HS-5 (cell line): ENCODE results near the gene SLC6A7.

ENCODE experiments used
- DNase-seq: peaks from one replicate; pipeline ENCODE4 v3.0.0-alpha.2; 2012; ENCODE audit warnings: low read depth

Gene SLC6A7

DNA sequence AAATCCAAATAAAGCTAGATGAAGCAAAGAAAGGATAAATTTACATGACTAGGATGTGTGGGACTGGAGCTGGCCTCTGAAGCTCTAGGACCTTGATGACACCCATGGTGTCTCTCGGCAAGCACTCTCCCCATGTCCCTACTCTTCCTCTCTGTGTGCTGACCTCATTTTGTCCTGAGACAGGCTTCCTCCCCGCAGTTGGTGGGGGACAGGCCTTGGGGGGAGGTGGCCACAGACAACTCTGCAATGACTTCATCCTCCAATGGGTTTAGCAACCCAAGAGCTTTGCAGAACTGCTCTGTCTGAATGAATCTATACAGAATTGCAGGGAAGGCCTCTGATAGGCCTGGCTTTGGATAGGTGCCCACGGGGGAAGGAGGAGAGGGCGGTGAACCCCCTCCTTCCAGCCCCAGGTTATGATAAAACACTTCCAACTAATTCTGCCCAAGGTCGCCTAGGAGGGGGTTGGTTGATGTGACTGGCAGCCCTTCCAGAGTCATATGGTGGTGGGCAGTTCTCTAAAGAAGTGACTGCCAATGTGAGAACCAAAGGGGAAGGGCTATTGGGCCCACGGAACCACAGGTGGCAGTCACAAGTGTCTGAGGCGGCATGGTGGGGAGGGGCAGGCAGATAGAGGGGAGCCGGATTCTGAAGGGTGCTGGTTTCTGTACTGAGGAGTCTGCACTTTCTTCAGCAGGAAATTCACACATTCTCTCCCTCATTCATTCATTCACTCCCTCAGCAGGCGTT is 6.0 kb downstream of the SLC6A7 start:
- DNase-seq, result no peak

DNA sequence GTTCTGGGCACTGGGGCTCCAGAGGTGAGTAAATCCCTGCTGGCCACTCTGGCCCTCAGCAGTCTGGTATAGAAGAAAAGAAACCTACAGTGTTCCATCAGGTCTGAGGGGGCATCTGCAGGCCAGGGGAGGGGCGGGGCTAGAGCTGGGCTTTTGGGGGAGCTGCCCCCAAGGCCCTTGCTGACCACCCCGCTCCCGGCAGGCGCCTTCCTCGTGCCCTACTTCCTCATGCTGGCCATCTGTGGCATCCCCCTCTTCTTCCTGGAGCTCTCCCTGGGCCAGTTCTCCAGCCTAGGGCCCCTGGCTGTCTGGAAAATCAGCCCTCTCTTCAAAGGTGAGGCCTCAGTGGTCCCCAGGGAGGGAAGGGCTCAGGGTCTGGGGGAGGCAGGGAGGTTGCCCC is 6.7 kb downstream of the SLC6A7 start:
- DNase-seq, result no peak

DNA sequence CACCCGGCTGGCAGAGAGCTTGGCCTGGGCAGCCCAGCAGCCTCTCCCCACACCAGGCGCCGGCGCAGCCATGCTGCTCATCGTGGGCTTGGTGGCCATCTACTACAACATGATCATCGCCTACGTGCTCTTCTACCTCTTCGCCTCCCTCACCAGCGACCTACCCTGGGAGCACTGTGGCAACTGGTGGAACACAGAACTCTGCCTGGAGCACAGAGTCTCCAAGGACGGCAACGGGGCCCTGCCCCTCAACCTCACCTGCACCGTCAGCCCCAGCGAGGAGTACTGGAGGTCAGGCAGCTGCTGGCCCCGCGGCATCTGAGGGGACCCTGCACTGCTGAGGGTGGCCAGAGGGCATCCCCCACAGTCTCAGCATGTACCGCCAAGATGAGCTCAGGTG is 7.1 kb downstream of the SLC6A7 start:
- no peak for DNase-seq

- no peak for DNase-seq
Observed at GRCh38 chr5:150197476-150197875, 7.6 kb downstream of the SLC6A7 start.

- no peak for DNase-seq
Observed at GRCh38 chr5:150202501-150202900, 12.6 kb downstream of the SLC6A7 start.

DNA sequence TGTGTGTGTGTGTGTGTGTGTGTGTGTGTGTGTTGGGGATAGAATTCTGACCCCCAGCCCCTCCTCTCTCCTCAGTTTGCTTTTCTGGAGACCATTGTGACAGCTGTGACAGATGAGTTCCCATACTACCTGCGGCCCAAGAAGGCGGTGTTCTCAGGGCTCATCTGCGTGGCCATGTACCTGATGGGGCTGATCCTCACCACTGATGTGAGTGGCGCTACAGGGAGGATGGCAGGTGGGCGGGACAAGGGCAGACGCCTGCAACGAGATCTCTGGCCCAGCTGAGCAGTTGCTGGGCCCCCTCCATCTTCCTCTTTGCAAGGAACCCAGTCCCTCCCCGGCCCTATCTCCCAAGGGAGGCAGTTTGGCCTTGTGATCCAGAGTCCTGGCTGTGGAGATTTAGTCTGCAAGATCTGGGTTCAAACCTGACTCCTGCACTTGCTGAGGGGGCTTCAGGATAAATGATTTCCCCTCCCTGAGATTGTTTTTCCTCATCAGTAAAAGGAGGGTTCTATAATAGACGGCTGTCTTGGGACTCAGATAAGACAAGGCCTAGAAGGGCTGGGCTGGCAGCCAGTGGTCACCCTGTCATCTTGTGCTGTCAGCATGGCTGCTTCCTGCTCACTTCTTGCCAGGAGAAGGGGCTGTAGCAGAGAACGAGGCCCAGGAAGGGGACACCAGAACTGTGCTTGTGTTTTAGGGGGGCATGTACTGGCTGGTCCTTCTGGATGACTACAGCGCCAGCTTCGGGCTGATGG is 14.1 kb downstream of the SLC6A7 start:
- DNase-seq, result no peak

DNA sequence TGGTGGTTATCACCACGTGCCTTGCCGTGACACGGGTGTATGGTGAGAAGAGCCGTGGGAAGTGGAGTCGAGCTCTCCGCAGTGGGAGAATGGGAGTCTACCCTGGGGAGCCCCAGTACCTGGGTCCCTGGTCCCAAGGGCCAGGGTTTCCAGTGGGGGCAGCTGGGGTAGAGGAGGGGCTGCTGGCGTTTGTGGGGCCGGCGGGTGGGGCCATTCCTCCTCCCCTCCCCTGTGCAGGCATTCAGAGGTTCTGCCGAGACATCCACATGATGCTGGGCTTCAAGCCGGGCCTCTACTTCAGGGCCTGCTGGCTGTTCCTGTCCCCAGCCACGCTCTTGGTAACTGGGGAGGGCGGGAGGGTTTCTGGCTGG is 14.7 kb downstream of the SLC6A7 start:
- DNase-seq, result no peak

DNA sequence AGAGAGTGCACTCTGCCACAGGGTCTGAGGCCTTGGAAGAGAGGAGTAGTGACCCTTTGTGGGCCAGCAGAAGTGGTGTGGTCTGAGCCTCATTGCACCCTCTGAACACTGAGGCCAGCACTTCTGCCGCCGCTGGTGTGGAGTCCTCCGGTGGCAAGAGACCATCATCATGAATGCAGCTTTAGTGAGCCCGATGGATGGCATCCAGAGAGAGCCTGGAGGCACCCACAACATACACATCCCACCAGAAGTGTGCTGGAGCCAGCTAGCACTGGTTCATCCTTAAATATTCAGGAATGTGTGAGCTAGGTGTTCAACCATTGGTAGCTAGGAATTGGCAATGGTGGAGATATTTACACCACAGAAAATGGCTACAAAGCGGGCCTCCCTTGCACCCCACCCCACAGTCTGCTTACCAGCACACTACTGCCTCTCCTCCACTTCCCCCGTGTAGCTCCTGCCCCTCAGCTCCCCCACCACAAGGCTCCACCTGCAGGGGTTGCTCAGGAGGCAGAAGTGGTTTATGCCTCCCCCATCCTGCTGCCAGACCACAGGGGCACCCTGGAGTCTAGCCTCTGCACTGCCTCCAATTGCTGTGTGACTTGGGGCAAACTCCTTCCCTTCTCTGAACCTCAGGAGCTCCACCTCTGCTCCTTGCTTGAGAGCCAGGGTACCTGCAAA is 16.4 kb downstream of the SLC6A7 start:
- no peak for DNase-seq

DNA sequence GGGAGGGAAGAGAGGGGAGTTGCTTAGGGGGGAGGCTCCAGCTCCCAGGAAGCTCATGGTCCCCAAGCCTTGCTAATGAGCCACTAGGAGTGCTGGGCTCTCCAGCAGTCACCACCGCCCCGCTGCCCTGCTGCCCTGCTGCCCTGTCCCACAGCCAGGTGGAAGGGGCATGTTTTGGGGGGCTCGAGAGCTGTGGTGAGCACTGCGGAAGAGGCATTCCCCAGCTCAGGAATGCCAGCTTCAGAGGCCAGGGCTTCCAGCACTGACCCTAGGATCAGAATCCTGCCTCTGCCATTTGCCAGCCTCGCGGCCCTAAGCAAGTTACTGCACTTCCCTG is 16.9 kb downstream of the SLC6A7 start:
- DNase-seq, result no peak

- peak; percentile 59 for DNase-seq
Observed at GRCh38 chr5:150208187-150209098, 18.6 kb downstream of the SLC6A7 start.

DNA sequence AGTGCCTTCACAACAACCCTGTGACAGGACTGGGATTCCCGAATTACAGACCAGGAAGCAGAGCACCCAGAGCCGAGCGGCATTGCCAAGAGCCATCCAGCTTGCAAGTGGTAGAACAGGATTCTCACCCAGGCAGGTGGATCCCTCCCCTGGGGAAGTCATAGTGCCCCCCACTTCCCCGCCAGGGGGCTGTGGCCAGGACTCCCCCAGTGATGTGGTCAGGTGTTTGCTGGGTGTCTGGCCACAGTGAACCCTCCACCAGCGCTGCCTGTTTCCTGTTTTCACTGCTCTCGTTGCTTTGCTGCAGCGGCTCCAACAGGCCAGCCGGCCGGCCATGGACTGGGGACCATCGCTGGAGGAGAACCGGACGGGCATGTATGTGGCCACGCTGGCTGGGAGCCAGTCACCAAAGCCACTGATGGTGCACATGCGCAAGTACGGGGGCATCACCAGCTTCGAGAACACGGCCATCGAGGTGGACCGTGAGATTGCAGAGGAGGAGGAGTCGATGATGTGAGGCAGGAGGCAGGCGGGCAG is 19.3 kb downstream of the SLC6A7 start:
- no peak for DNase-seq

DNA sequence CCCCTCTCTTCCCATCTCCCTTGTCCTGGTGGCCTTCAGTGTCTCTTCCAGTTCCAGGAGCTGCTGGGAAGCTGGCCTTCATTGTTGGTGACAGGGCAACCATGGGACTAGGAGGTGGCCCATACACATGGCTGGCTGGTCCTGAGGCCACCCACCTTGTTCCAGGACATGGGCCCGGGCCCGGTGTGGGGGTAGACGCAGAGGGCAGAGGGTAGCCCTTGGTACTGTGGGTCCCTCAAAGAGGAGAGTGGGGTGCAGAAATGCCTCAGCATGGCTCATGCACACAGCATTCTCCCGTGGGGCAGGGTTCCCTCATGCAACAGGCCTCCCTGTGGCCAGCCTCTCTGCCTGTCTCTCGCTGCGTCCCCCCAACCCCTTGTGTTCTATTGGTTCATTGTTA is 20.8 kb downstream of the SLC6A7 start:
- no peak for DNase-seq

DNA sequence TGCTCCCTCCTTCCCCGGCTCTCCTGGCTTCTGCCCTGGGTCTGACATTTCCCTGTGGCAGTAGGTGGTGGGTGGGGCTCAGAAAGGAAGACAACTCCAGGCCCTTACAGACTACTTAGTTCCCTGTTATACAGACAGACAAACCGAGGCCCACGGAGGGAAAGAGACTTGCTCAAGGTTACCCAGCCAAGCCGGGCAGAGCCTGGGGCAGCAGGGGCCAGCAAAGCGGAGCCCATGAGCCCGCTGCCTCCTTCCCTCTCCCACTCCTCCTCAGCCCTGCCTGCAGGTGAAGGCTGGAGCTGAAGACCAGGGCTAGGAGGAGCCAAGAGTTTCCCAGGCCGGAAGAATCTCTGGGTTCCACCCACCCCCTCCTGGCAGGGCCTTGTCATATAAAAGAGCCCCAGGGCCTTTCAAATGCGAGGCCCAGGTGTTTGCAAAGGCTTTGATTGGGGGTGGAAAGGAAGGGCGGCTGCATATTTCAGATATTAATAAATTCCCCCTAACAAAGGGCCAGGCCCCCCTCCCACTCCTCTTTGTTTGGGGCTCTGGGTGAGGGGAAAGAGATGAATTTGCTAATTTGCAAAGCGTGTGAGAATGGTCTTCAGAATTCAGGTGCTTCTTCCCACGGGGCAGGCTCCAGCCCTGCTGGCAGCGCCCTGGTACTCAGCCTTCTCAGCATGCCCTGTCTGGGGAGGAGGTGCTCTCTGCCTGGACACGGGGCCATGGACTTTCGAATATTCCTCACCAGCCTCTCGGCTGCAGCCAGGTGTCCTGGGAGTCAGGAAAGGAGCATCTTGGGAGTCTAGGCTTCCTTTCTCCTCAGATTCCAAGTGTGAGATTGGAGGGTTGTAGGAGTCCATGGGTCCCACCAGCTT is 21.5 kb downstream of the SLC6A7 start:
- DNase-seq, result no peak

GRCh38 chr5:150213530-150213929 is 23.7 kb downstream of the SLC6A7 start:
- DNase-seq, result no peak

DNA sequence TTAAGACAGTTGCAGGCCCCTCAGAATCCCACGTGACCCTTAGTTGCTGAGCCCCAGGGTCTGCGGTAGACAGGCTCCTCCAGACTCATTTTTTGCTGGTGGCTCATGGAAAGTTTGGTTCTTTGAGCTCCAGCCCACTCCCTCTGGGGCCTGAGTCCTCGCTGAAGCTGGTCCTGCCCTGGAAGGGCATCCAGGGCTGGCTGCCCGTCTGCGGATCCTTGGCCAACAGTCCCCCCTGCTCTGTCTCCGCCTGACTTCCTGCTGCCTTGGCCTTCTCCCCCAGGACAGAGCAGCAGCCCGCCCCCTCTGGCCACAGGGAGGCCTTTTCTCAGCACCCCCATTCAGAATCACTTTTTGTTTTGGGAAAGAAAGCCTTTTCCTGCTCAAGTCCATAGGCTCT is 24.4 kb downstream of the SLC6A7 start:
- DNase-seq, result no peak

DNA sequence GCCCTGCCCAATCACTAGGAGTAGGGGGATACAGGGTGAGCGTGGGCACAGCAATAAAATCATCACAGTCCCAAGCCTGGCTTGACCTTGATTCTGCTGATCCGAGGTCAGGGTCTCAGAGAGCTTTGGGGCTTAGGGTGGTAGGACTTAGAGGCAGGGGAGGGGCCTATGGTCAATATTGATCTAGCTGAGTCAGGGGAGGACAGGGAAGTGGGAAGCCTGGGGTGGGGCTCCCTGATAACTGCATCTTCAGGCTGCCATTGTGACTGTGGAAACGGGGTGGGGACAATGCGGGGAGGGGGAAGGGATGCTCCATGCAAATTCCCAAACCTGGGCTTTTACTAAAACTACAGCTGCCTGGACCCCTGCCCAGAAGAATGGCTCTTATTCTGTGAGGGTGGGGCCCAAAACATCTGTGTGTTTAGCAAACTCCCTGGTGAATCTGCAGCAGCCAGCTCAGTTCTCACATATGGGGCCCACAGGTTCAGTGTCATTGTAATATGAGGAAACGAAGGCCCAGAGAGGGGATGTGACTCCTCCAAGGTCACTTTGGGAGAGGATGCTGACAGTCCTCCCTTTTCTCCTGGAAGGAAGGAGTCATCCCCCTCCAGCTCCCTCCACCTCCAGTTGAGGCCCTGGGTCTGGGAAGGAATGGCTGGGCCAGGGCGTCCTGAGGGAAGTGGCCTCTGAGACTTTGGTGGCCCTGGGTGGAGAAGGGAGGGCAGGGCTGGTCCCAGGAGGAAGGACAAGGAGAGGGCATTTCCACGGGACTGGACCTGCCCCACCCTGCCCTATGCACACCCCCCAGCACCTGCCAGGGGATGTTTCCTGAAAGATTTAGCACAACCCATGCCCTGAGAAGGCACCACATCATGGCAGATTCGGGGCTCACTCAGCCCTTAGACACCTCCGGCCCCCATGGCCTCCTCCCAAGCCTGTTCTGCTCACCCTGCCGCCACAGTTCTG is 26.4 kb downstream of the SLC6A7 start:
- no peak for DNase-seq

GRCh38 chr5:150217038-150217437 is 27.2 kb downstream of the SLC6A7 start:
- no peak for DNase-seq

- DNase-seq, result peak; percentile 55
Observed at GRCh38 chr5:150217873-150218692, 28.2 kb downstream of the SLC6A7 start.

DNA sequence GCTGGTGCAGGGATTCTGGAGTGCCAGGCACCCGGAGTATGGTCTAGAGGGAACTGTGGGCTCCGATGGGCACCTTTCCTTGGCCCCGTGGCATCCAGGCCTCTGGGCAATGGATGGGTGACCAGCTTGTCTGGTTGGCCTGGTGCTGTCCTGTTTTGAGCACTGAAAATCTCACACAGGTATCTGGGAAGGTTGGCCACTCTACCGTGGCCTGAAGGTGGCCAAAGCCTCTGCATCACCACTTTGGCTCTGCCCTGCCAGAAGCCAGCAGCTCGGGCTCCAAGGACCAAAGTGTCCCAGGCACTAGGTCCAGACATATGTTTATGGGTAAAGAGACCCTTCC is 28.8 kb downstream of the SLC6A7 start:
- no peak for DNase-seq
